OCI-LY3 (cell line): Measurements from ENCODE around the gene SNRNP35.

ENCODE experiments used
- H2AFZ ChIP-seq: fragments of 200-600, 300-600 bp; shearing (Covaris generic); 2 replicates; pipeline ENCODE4 v1.6.0; 2014; ENCODE audit warnings: antibody characterized with exemption, low read depth, low read length
- H3K27ac ChIP-seq: fragments of 200-600, 300-600 bp; sonication (generic); 2 replicates; pipeline ENCODE4 v1.5.1; 2014; ENCODE audit warnings: mild to moderate bottlenecking, low read length, moderate library complexity, mixed read lengths
- H3K27me3 ChIP-seq: fragments of 200-600, 300-600 bp; sonication (generic); 2 replicates; pipeline ENCODE4 v1.6.1; 2014; ENCODE audit warnings: low read depth, low read length, mixed read lengths
- H3K36me3 ChIP-seq: fragments of 200-600, 300-600 bp; sonication (generic); replicated peaks from 2 replicates; pipeline ENCODE3; 2014; ENCODE audit warnings: low read depth, low read length, mixed read lengths
- H3K4me1 ChIP-seq: fragments of 300-600, 200-600 bp; sonication (generic); 2 replicates; pipeline ENCODE4 v1.6.1; 2014; ENCODE audit warnings: low read length, mixed read lengths
- H3K4me2 ChIP-seq: fragments of 200-600, 300-600 bp; sonication (generic); 2 replicates; pipeline ENCODE4 v1.6.1; 2014; ENCODE audit warnings: low read length, mixed read lengths
- H3K4me3 ChIP-seq: fragments of 300-600, 200-600 bp; sonication (generic); 2 replicates; pipeline ENCODE4 v1.5.1; 2014; ENCODE audit warnings: antibody characterized with exemption, mild to moderate bottlenecking, low read length, moderate library complexity
- H3K79me2 ChIP-seq: fragments of 300-600, 200-600 bp; shearing (Covaris generic); 2 replicates; pipeline ENCODE4 v1.6.1; 2014; ENCODE audit warnings: mild to moderate bottlenecking, low read length, mixed read lengths
- H3K9ac ChIP-seq: fragments of 300-600, 200-600 bp; shearing (Covaris generic); 2 replicates; pipeline ENCODE4 v1.6.0; 2014; ENCODE audit warnings: mild to moderate bottlenecking, low read length, moderate library complexity
- H3K9me3 ChIP-seq: fragments of 200-600, 300-600 bp; shearing (Covaris generic); 2 replicates; pipeline ENCODE4 v1.6.1; 2014; ENCODE audit warnings: low read length, mixed read lengths; ENCODE audit not compliant: insufficient read depth
- H4K20me1 ChIP-seq: fragments of 200-600, 300-600 bp; sonication (generic); 2 replicates; pipeline ENCODE4 v1.6.1; 2016; ENCODE audit warnings: low read length, mixed read lengths; ENCODE audit not compliant: insufficient read depth
- CTCF ChIP-seq: fragments of 200-600, 300-600 bp; sonication (generic); IDR thresholded peaks from 2 replicates; pipeline ENCODE4 v1.5.1; 2014; ENCODE audit warnings: antibody characterized with exemption, low read length, low read depth
- EZH2phosphoT487 ChIP-seq: fragments of 200-600 bp; shearing (Covaris generic); IDR thresholded peaks from 2 replicates; pipeline ENCODE4 v1.6.1; 2018; ENCODE audit warnings: antibody characterized with exemption, mixed run types, low read depth

Gene SNRNP35

GRCh38 chr12:123516216-123516780, 58.4 kb downstream of the SNRNP35 start:
- Histone ChIP-seq H4K20me1 (no peaks in the 10 kb centered on the region), H3K4me2 (no peak overlapping the region), H3K27me3 (no peaks in the 10 kb centered on the region), H3K79me2 (no peaks in the 10 kb centered on the region), H3K27ac (no peak overlapping the region), H3K4me1 (no peaks in the 10 kb centered on the region), H3K9me3 (no peaks in the 10 kb centered on the region), H3K36me3 (no peaks in the 10 kb centered on the region), H2AFZ (no peak overlapping the region), H3K9ac (no peak overlapping the region), H3K4me3 (no peak overlapping the region)
- TF ChIP-seq EZH2phosphoT487, result no peak
- TF ChIP-seq CTCF, result no peak
